ENCODE results near the gene ESPNL.

The ESPNL gene

GRCh38 chr2:238140721-238141540 is 40.8 kb downstream of the ESPNL start:
- H3K27me3 ChIP-seq (replicated peaks), result no peaks in the 10 kb centered on the region
- no peaks in the 10 kb centered on the region for H3K36me3 ChIP-seq (replicated peaks)
- H3K4me3 ChIP-seq (ENCODE audit: low read depth, low read length), result no peak overlapping the region
- no peak for DNase-seq
- no peak for TF ChIP-seq CTCF (IDR thresholded peaks at IDR 0.05; ENCODE audit: low read depth, low read length, missing control alignments)
- H3K27ac ChIP-seq, result no peak overlapping the region
- in situ Hi-C loops (cut with HindIII; ENCODE audit: low pct_ligation_motif_present, low sequenced_read_pairs), result no loop called here

DNA sequence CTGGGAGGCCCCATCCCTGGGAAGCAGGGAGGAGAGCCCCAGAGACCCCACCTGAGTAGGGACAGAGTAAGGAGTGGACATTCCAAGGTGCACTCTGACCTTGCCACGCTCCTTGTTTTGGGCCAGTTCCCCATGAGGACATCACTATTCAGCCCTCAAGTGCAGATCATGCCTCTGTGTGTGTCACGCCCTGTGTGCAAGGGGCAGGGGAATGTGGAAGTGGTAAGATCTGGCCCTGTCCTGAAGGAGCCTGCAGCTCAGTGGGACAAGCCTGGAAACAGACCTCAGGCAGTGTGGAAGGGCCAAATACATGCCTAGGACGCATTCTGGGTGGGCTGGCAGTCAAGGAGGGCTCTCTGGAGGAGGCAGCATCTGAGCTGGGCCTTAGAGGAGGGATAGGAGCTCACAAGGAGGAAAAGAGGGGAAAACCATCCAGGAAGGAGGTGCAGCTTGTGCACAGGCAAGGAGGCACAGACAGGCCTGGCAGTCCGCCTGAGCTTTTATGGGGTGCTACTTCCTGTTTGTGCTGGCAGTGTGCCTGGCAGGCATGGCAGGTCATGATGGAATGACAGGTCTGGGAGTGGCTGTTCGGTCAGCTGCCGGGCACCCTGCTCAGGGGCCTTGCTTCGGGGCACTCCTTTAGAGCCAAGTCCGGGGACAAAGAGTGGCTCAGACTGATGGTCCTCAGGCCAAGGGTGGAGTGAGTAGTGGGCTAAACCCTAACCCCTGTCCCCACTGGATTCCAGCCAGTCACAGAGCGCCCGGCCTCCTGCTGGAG is 41.6 kb downstream of the ESPNL start:
- Histone ChIP-seq H3K36me3 (replicated peaks) (no peaks in the 10 kb centered on the region), H3K4me3 (ENCODE audit: low read depth, low read length) (no peak overlapping the region), H3K27ac (no peak overlapping the region), H3K27me3 (replicated peaks) (no peaks in the 10 kb centered on the region)
- in situ Hi-C loops (cut with HindIII; ENCODE audit: low pct_ligation_motif_present, low sequenced_read_pairs), result no loop called here
- no peak for TF ChIP-seq CTCF (IDR thresholded peaks at IDR 0.05; ENCODE audit: low read depth, low read length, missing control alignments)
- DNase-seq, result no peak

DNA sequence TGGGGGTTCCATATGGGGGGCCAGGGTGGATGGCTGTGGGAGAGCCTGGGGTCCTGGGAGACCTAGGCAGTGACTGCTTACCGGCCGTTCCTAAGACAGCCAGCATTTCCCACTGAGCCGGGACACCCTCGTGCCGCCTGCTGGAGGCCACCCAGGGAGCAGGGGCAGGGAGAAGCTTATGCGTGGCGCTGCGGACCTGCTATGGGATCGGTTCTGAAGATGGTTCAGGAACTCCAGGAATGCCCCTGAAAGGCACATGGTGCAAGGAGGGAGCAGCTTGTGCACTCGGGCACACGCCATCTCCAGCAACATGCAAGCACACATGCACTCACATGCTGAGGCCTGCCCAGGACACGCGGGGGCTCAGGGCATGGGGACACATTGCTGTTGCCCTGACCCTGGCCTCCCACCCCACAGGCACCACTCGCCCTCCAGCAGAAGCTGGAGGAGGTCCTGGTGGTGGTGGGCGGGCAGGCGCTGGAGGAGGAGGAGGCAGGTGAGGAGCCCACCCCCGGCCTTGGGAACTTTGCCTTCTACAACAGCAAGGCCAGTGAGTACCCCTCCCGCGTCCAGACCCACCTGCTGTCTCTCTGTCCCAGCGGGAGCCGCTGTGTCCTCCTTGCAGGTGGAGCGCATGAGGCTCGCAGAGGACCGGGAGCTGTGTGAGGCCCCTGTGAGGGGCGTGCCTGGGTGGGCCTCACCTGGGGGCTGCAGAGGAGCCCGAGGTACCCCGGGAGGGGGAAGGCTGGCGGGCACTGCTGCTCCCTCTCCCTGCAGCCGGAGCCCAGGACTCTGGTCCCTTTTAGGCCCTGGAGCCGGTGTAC is 42.5 kb downstream of the ESPNL start:
- Histone ChIP-seq H3K27me3 (replicated peaks) (no peaks in the 10 kb centered on the region), H3K4me3 (ENCODE audit: low read depth, low read length) (no peak overlapping the region), H3K36me3 (replicated peaks) (no peaks in the 10 kb centered on the region), H3K27ac (no peak overlapping the region)
- in situ Hi-C loops (cut with HindIII; ENCODE audit: low pct_ligation_motif_present, low sequenced_read_pairs), result no loop called here
- DNase-seq, result no peak
- TF ChIP-seq CTCF (IDR thresholded peaks at IDR 0.05; ENCODE audit: low read depth, low read length, missing control alignments), result no peak

DNA sequence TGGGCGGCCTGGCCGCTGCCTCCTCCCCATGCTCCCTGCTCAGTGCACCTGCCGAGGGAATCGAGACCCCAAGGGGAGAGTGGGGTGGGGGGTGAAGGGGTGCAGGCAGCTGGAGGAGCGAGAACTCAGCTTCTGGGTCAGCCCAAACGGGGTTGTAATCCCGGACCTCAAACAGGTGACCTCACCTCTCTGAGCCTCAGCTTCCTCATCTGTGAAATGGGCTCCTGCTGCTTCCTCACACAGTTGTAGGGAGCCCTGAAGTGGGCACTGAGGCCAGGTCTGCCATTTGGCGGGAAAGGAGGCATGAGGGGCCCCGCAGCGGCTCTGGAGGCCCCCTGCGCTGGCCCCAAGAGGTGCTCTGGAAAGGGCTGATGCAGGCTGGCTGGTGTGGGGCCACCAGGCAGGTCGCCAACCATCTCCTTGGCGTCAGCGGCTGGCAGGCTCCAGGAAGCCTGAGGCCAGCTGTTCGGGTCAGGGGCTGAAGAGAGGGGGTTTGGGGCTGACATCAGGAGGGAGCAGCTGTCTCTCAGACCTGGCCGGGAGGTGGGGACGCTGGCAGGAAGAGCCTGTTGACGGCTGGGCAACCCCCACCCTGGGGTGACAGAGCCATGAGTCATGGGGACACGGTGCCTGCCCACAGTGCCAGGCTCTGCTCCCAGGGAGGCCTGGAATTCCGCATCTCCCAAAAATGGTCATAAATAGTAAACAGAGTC is 43.3 kb downstream of the ESPNL start:
- Histone ChIP-seq H3K27me3 (replicated peaks) (no peaks in the 10 kb centered on the region), H3K36me3 (replicated peaks) (no peaks in the 10 kb centered on the region), H3K27ac (no peak overlapping the region), H3K4me3 (ENCODE audit: low read depth, low read length) (no peak overlapping the region)
- no peak for DNase-seq
- in situ Hi-C loops (cut with HindIII; ENCODE audit: low pct_ligation_motif_present, low sequenced_read_pairs), result no loop called here
- TF ChIP-seq CTCF (IDR thresholded peaks at IDR 0.05; ENCODE audit: low read depth, low read length, missing control alignments), result no peak

GRCh38 chr2:238144262-238144661 is 44.1 kb downstream of the ESPNL start:
- Histone ChIP-seq H3K27ac (no peak overlapping the region), H3K4me3 (ENCODE audit: low read depth, low read length) (no peak overlapping the region), H3K36me3 (replicated peaks) (no peaks in the 10 kb centered on the region), H3K27me3 (replicated peaks) (no peaks in the 10 kb centered on the region)
- in situ Hi-C loops (cut with HindIII; ENCODE audit: low pct_ligation_motif_present, low sequenced_read_pairs), result no loop called here
- TF ChIP-seq CTCF (IDR thresholded peaks at IDR 0.05; ENCODE audit: low read depth, low read length, missing control alignments), result no peak
- no peak for DNase-seq

Data from brain microvascular endothelial cell (primary cell).